ENCODE data around the gene ACBD7. TPM values are rescaled to one million over a fixed set of nuclear protein-coding genes. Genes with fewer than 3 reads are reported as not detected.

ACBD7 gene
- total and polyA plus RNA-seq, 2 donors (not counting 1 experiment from before 2014, with no cell fraction given), result 0.09 to 0.54 TPM

- Mint-ChIP-seq H3K4me1 (peaks cover 10% of the 10 kb centered on the region), H3K9me3 (ENCODE audit: insufficient read depth) (no peaks in the 10 kb centered on the region), H3K4me3 (no peak overlapping the region), H3K27ac (no peak overlapping the region), H3K27me3 (no peaks in the 10 kb centered on the region)
- Histone ChIP-seq H3K9ac (ENCODE audit: low read length) (no peak overlapping the region), H3K27ac (ENCODE audit: low read length in 2 of 2) (no peak overlapping the region), H3K4me1 (ENCODE audit: control insufficient read depth in 2 of 2, insufficient read depth in 2 of 2, low read length in 2 of 2) (no peaks in the 10 kb centered on the region), H3K4me3 (ENCODE audit: control extremely low read depth in 1 of 5, extremely low read depth in 1 of 5, insufficient read depth in 1 of 5, low read depth in 2 of 5, low read length in 4 of 5) (no peak overlapping the region), H4K20me1 (ENCODE audit: control insufficient read depth, insufficient read depth, low read length, poor library complexity, severe bottlenecking) (no peaks in the 10 kb centered on the region), H3K27me3 (replicated peaks in 1 of 4; ENCODE audit: control extremely low read depth in 1 of 4, control insufficient read depth in 3 of 4, insufficient read depth in 4 of 4, low read length in 3 of 4) (no peaks in the 10 kb centered on the region), H3K79me2 (ENCODE audit: control insufficient read depth, insufficient read depth, low read length) (no peaks in the 10 kb centered on the region), H3K36me3 (replicated peaks in 1 of 2; ENCODE audit: control extremely low read depth in 1 of 2, control insufficient read depth in 1 of 2, extremely low read depth in 1 of 2, insufficient read depth in 2 of 2, low read length in 1 of 2) (peaks cover 0 to 20% of the 10 kb centered on the region in 2 experiments), H2AFZ (ENCODE audit: insufficient read depth, low read depth, low read length, poor library complexity, severe bottlenecking) (no peak overlapping the region), H3K9me3 (ENCODE audit: control extremely low read depth in 1 of 3, control insufficient read depth in 2 of 3, insufficient read depth in 1 of 3, low read length in 2 of 3) (no peaks in the 10 kb centered on the region), H3K4me2 (replicated peaks; ENCODE audit: low read depth, low read length, poor library complexity, severe bottlenecking) (no peak overlapping the region)
- ChIA-PET CTCF (interaction anchor here (5.1 kb wide), 1 partner anchor 11 kb away, joined by 25 read pairs; no protein-coding TSS in a partner anchor), POLR2A (no interaction called here)
- TF ChIP-seq EZH2 (IDR thresholded peaks at IDR 0.05; ENCODE audit: borderline replicate concordance, insufficient read depth, low read depth, low read length, poor library complexity, severe bottlenecking), result no peak
- no peak for TF ChIP-seq CTCF (IDR thresholded peaks at IDR 0.05)
- DNase-seq, result no peak
- intact Hi-C loops (cut with micrococcal nuclease), result no loop called here
- no peak for ATAC-seq (ENCODE audit: low read depth)
- WGBS (ENCODE audit: insufficient coverage), result no CpG with 5 or more reads among the region's 5 CpGs
Measured at GRCh38 chr10:15116225-15116624, 27.6 kb upstream of the ACBD7 start.

DNA sequence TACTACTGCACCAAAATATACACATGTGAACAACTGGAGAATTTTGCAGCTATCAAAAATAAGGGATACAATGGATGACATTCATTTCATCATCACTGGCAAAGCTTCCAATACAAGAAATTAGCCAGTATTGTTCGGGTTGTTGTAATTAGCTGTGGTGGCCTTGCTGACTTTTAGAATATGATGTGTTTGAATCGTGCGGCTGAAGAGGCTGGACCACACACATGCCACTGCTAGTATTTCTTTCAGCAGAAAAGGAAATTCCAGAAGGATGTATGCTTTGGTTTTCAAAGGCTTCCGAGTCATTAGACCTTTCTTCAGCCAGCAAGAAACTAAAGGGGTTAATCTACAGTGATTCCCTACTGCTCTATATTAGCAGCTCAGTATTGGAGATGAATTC, 25.2 kb upstream of the ACBD7 start:
- Mint-ChIP-seq H3K4me3 (no peak overlapping the region), H3K9me3 (ENCODE audit: insufficient read depth) (no peaks in the 10 kb centered on the region), H3K27me3 (no peaks in the 10 kb centered on the region), H3K4me1 (peaks cover 2% of the 10 kb centered on the region), H3K27ac (no peak overlapping the region)
- intact Hi-C loops (cut with micrococcal nuclease), result no loop called here
- DNase-seq (no peak), ATAC-seq (ENCODE audit: low read depth) (no peak)
- no peak overlapping the region for H3K4me2 ChIP-seq (replicated peaks; ENCODE audit: low read depth, low read length, poor library complexity, severe bottlenecking)
- ChIA-PET CTCF (interaction anchor here (1.6 kb wide), 2 partner anchors 10 to 28 kb away, joined by 4 to 5 read pairs; no protein-coding TSS in a partner anchor), POLR2A (no interaction called here)
- no peaks in the 10 kb centered on the region for H3K79me2 ChIP-seq (ENCODE audit: control insufficient read depth, insufficient read depth, low read length)
- H4K20me1 ChIP-seq (ENCODE audit: control insufficient read depth, insufficient read depth, low read length, poor library complexity, severe bottlenecking), result no peaks in the 10 kb centered on the region
- 94% methylated on average over 2 of the region's 4 CpGs for WGBS (ENCODE audit: insufficient coverage)
- H3K4me3 ChIP-seq (ENCODE audit: control extremely low read depth in 1 of 5, extremely low read depth in 1 of 5, insufficient read depth in 1 of 5, low read depth in 2 of 5, low read length in 4 of 5), result no peak overlapping the region
- TF ChIP-seq EZH2 (IDR thresholded peaks at IDR 0.05; ENCODE audit: borderline replicate concordance, insufficient read depth, low read depth, low read length, poor library complexity, severe bottlenecking) (no peak), CTCF (IDR thresholded peaks at IDR 0.05) (no peak)
- H3K9ac ChIP-seq (ENCODE audit: low read length), result no peak overlapping the region
- no peaks in the 10 kb centered on the region for H3K27me3 ChIP-seq (replicated peaks in 1 of 4; ENCODE audit: control extremely low read depth in 1 of 4, control insufficient read depth in 3 of 4, insufficient read depth in 4 of 4, low read length in 3 of 4)
- no peaks in the 10 kb centered on the region for H3K9me3 ChIP-seq (ENCODE audit: control extremely low read depth in 1 of 3, control insufficient read depth in 2 of 3, insufficient read depth in 1 of 3, low read length in 2 of 3)
- H3K36me3 ChIP-seq (replicated peaks in 1 of 2; ENCODE audit: control extremely low read depth in 1 of 2, control insufficient read depth in 1 of 2, extremely low read depth in 1 of 2, insufficient read depth in 2 of 2, low read length in 1 of 2), result peaks cover 0 to 10% of the 10 kb centered on the region in 2 experiments
- H2AFZ ChIP-seq (ENCODE audit: insufficient read depth, low read depth, low read length, poor library complexity, severe bottlenecking), result no peak overlapping the region
- H3K27ac ChIP-seq (ENCODE audit: low read length in 2 of 2), result no peak overlapping the region
- no peaks in the 10 kb centered on the region for H3K4me1 ChIP-seq (ENCODE audit: control insufficient read depth in 2 of 2, insufficient read depth in 2 of 2, low read length in 2 of 2)
